Type B pancreatic cell (in vitro differentiated cells): ENCODE results near the gene CLEC3A. TPM values are rescaled to one million over a fixed set of nuclear protein-coding genes. Genes with fewer than 3 reads are reported as not detected.
"Not testable (repeated sequence)": the region's sequence is repeated elsewhere in the genome, so short reads cannot be mapped to it uniquely, and the experiment has no call there.

Source experiments
- DNase-seq: peaks from one replicate; pipeline ENCODE4 v3.0.0; 2021; ENCODE audit warnings: mixed read lengths; ENCODE audit not compliant: unreplicated experiment; ENCODE audit errors: extremely low spot score
- H3K27ac Mint-ChIP-seq: 2 replicates; pipeline ENCODE4 v1.8.0; 2021; ENCODE audit warnings: mild to moderate bottlenecking, mixed read lengths
- H3K27me3 Mint-ChIP-seq: 2 replicates; pipeline ENCODE4 v1.8.0; 2021; ENCODE audit warnings: mixed read lengths
- H3K36me3 Mint-ChIP-seq: 2 replicates; pipeline ENCODE4 v1.8.0; 2021; ENCODE audit warnings: mixed read lengths
- H3K4me1 Mint-ChIP-seq: one replicate; pipeline ENCODE4 v1.8.0; 2021; ENCODE audit warnings: mixed read lengths; ENCODE audit not compliant: unreplicated experiment
- H3K4me3 Mint-ChIP-seq: 2 replicates; pipeline ENCODE4 v1.8.0; 2021; ENCODE audit warnings: mild to moderate bottlenecking, mixed read lengths
- H3K9me3 Mint-ChIP-seq: 2 replicates; pipeline ENCODE4 v1.8.0; 2021; ENCODE audit warnings: mixed read lengths
- CTCF ChIP-seq: fragments of 200-600 bp; sonication (generic); conservative IDR thresholded peaks from 2 replicates; pipeline ENCODE4 v1.5.0; 2021; ENCODE audit warnings: antibody characterized with exemption, mild to moderate bottlenecking
- total RNA-seq: library from RNA; stranded (reverse); gene quantifications from 2 replicates; pipeline ENCODE4 v1.2.1, GENCODE V29; 2021; ENCODE audit warnings: low replicate concordance

The CLEC3A gene
- total RNA-seq, 1 donor from 2014 or later: not detected

- no peak for TF ChIP-seq CTCF
- no peak overlapping the region for H3K27ac Mint-ChIP-seq
- peaks cover 7% of the 10 kb centered on the region for H3K4me1 Mint-ChIP-seq
- no peaks in the 10 kb centered on the region for H3K9me3 Mint-ChIP-seq
- H3K4me3 Mint-ChIP-seq: no peak overlapping the region
- DNase-seq: no peak
- no peaks in the 10 kb centered on the region for H3K36me3 Mint-ChIP-seq
- H3K27me3 Mint-ChIP-seq: no peaks in the 10 kb centered on the region
Observed at GRCh38 chr16:77986011-77986740, 36.2 kb upstream of the CLEC3A start.

GRCh38 chr16:77987810-77988209 lies 34.5 kb upstream of the CLEC3A start:
- no peak overlapping the region for H3K27ac Mint-ChIP-seq

DNA sequence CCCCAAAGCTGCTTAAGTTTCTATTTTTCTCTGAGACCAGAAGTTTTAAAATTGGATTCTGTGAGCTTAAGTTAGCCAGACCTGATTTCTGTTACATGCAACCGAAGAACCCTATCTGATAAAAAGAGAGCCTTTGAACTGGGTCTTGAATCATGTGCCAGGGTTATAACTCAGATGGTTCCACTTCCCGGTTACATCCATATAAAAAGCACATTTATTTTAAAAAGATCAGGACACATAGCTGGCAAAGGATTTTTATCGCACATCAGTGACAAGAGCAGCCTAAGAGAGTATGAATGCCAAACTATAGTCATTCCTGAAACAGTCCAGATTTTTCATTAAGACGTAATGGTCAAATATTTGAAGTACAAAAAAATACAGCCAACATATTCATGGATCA lies 32.5 kb upstream of the CLEC3A start:
- H3K4me1 Mint-ChIP-seq: peaks cover 26% of the 10 kb centered on the region
- no peak overlapping the region for H3K4me3 Mint-ChIP-seq
- DNase-seq: no peak
- no peak overlapping the region for H3K27ac Mint-ChIP-seq
- no peaks in the 10 kb centered on the region for H3K36me3 Mint-ChIP-seq
- H3K27me3 Mint-ChIP-seq: no peaks in the 10 kb centered on the region
- peaks cover 4% of the 10 kb centered on the region for H3K9me3 Mint-ChIP-seq
- TF ChIP-seq CTCF: no peak

More at GRCh38 chr16:77987810-77988209, 34.5 kb upstream of the CLEC3A start:
- Mint-ChIP-seq H3K4me3 (no peak overlapping the region), H3K9me3 (no peaks in the 10 kb centered on the region), H3K36me3 (no peaks in the 10 kb centered on the region), H3K4me1 (peaks cover 17% of the 10 kb centered on the region), H3K27me3 (no peaks in the 10 kb centered on the region)
- TF ChIP-seq CTCF: no peak
- DNase-seq: no peak

DNA sequence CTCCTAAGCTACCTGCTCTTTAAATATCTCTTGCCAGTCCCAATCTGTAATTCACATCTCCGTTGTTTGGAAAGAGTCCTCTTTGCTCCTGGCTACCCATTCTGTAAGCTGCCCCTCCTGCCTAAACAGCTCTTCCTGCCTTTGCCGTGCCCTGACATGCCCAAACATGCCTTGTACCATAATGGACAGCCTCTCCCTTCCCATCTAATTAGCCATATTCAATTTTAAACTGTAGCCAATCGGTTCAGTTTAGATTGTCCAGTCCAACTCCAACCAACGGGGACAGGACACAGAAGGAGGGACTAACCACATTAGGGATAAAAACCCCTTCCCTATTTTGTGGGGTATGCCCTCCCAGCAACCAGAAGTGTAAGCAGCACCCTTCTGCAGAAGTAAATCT lies 30.6 kb upstream of the CLEC3A start:
- no peak for DNase-seq
- no peaks in the 10 kb centered on the region for H3K36me3 Mint-ChIP-seq
- peak overlapping the region; percentile 32 for H3K27ac Mint-ChIP-seq
- TF ChIP-seq CTCF: no peak
- no peaks in the 10 kb centered on the region for H3K27me3 Mint-ChIP-seq
- peaks cover 4% of the 10 kb centered on the region for H3K9me3 Mint-ChIP-seq
- H3K4me3 Mint-ChIP-seq: no peak overlapping the region
- peaks cover 26% of the 10 kb centered on the region for H3K4me1 Mint-ChIP-seq

GRCh38 chr16:77992381-77992780 lies 30.0 kb upstream of the CLEC3A start:
- H3K27me3 Mint-ChIP-seq, H3K4me3 Mint-ChIP-seq, H3K36me3 Mint-ChIP-seq, H3K9me3 Mint-ChIP-seq, DNase-seq: not testable (repeated sequence)
- peak overlapping the region; percentile 4 for H3K27ac Mint-ChIP-seq
- H3K4me1 Mint-ChIP-seq: peaks cover 26% of the 10 kb centered on the region

DNA sequence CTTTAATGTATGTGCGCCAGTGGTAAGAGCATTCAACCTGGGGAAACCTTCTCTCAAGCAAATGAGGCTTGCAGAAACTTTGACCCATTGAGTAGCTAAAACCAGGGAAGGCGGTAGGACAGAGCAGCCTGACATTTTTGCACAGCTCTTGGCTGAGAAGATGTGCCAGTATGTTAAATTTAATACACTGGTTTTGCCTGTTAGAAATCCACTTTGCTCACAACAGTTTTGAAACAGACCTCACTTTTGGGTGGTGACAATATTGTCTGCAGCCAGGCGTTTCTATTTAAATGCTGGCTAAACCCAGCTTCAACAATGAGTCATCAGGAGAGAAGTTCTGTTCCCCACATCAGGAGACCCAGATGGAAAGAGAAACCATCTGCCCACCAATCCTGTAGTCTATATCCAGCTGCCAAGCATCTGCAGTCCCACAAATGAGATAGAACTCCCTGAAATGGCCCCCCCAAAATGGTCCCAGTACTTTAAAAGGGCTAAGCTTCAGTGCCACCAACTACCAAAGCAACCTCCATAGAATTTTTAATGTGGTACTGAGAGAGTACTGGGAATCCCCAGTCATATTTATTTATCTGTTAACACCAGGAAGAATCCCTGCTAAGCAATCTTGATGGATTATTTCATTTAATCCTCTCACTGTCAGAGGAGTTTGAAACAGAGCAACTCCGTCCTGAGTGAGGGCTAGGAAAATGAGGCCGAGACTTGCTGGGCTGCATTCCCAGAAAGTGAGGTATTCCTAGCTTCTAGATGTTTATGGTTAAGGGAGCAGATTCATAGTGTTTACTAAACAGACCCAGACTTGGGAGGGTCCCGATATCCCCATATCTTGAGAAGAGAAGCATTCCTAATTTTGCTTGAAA lies 29.0 kb upstream of the CLEC3A start:
- no peaks in the 10 kb centered on the region for H3K36me3 Mint-ChIP-seq
- peak overlapping the region; percentile 75 for H3K27ac Mint-ChIP-seq
- TF ChIP-seq CTCF: no peak
- peak overlapping the region; percentile 35 for H3K4me3 Mint-ChIP-seq
- DNase-seq: no peak
- H3K9me3 Mint-ChIP-seq: peaks cover 4% of the 10 kb centered on the region
- peaks cover 19% of the 10 kb centered on the region for H3K4me1 Mint-ChIP-seq
- H3K27me3 Mint-ChIP-seq: no peaks in the 10 kb centered on the region
